IPS-15b (cell line): ENCODE results near the gene FAM156A.
"Not testable (repeated sequence)": the region's sequence is repeated elsewhere in the genome, so short reads cannot be mapped to it uniquely, and the experiment has no call there.

Experiments used
- H3K27me3 ChIP-seq: one replicate; pipeline ENCODE4 v1.6.1; 2013; ENCODE audit warnings: low read length; ENCODE audit not compliant: control insufficient read depth, insufficient read depth
- H3K36me3 ChIP-seq: one replicate; pipeline ENCODE4 v1.6.1; 2013; ENCODE audit warnings: low read length; ENCODE audit not compliant: control insufficient read depth, insufficient read depth
- H3K4me1 ChIP-seq: one replicate; pipeline ENCODE4 v1.6.1; 2013; ENCODE audit warnings: mild to moderate bottlenecking, low read length; ENCODE audit not compliant: control insufficient read depth, insufficient read depth
- H3K4me3 ChIP-seq: one replicate; pipeline ENCODE4 v1.5.1; 2013; ENCODE audit warnings: low read depth, low read length
- H3K9ac ChIP-seq: one replicate; pipeline ENCODE4 v1.6.1; 2013; ENCODE audit warnings: low read depth, mild to moderate bottlenecking, low read length
- H3K9me3 ChIP-seq: one replicate; pipeline ENCODE4 v1.6.1; 2013; ENCODE audit warnings: mild to moderate bottlenecking, low read length; ENCODE audit not compliant: control insufficient read depth, insufficient read depth

Gene FAM156A

DNA sequence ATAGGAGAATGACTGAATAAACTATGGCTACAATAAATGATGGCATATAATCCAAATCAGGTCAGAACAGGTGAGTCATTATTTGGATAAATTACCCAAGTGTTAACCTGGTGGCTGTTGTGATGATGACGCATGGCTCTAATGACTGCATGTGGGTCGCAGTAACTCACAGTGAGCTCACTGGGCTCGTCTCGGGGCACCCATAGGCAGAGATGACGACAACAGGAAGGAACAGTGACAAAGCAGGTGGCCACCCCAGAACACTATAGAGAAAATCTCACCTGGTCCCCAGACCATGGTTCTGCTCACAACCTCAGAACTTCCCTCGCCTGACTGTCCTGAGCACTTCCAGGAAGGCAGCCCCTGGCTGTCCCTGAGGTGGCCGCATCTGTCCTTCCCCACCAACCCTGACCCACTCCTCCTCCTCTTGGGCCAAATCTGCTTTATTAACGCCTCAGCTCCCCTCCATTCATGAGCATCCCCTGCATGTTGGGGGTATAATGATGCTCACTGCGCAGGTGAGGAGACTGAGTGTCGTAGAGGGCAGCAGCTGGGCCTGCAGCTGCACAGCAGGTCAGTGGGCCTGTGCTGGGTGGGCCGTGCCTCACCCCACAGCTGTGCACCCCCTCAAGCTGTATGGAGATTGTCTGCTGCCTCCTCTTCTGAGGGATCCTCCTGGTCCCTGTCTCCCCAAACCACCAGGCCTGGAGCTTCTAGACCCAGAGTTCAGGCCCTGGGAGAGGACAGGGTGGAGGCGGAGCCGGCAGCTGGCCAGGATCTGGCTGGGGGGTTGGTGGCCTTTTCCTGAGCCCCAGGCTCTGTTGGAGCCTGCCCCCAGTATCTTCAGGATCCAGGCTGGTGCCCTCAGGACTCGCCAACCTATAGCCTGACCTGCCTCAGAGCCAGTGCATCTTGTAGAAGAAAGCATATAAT is 30.9 kb upstream of the FAM156A start:
- Histone ChIP-seq H3K4me1 (no peaks in the 10 kb centered on the region), H3K9me3 (no peaks in the 10 kb centered on the region), H3K36me3 (no peaks in the 10 kb centered on the region), H3K9ac (no peak overlapping the region), H3K27me3 (no peaks in the 10 kb centered on the region), H3K4me3 (no peak overlapping the region)

DNA sequence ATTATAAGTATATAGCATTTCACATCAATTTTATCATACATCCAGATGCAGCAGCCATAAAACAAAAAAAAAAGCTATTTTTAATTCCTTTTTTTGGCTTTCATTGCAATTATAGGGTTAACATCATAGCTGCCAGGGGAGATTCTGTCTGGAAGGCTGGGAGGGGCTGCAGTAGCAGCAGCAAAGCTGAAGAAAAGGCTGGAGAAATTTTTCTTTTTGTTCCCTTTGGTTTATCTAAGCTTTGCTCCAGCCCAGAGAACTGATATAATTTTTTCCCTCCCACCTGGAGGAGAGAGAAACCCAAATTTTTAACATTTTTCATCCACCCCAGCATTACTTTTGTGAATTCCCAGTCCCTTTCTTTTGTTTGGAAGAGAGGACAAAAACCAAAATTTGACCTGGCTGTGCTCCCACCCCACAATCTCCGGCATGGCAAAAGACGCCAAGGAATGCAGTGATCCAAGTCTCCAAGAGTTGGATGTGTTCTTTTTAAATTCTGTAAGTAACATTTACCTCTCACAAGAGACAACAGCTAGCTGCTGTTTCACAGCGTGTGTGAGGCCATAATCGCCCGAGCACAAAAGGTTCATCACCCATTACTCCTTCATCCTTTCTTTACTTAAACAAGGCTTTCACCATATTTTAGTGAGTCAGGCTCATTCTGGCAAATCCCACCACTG is 25.1 kb upstream of the FAM156A start:
- Histone ChIP-seq H3K9me3 (no peaks in the 10 kb centered on the region), H3K36me3 (no peaks in the 10 kb centered on the region), H3K9ac (no peak overlapping the region), H3K27me3 (no peaks in the 10 kb centered on the region), H3K4me1 (no peaks in the 10 kb centered on the region), H3K4me3 (no peak overlapping the region)

DNA sequence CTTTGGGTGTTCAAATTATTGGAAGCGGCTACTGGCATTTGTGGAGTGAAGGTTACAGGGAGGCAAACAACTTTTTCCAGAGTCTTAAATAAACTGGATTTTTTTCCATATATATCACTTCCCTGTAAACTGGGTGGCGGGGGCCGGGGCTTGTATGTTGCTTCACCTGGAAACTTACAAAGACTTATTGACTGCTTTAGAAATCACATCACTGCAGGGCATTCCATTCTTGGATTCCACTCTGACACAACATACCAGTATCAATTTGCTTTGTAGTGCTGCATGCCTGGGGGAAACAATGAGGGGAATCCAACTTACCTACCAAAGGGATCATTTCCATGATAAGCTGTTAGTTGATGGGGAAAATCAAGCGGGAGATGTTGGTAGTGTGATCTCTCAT is 21.7 kb upstream of the FAM156A start:
- H3K27me3 ChIP-seq, result no peaks in the 10 kb centered on the region
- no peak overlapping the region for H3K4me3 ChIP-seq
- no peaks in the 10 kb centered on the region for H3K36me3 ChIP-seq
- no peak overlapping the region for H3K9ac ChIP-seq
- no peaks in the 10 kb centered on the region for H3K9me3 ChIP-seq
- no peaks in the 10 kb centered on the region for H3K4me1 ChIP-seq

DNA sequence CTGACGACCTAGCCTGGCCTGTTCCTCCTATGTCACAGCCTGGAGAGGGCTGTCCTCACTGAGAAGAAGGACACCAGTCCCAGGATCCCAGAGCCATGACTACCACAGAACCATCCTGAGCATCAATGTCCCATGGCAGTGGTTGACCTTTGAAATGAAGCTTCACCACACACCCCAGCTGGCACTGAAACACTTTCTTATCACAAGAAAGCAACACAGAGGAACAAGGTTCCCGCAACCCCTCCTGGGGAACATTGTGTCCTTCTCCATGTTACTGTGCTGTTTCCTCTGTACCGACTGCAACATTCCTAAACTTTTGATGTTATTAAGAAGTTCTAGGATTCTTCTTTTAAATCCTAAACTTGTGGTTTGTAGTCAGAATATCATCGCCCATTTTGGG is 21.2 kb upstream of the FAM156A start:
- Histone ChIP-seq H3K9me3 (no peaks in the 10 kb centered on the region), H3K9ac (no peak overlapping the region), H3K27me3 (no peaks in the 10 kb centered on the region), H3K36me3 (no peaks in the 10 kb centered on the region), H3K4me1 (no peaks in the 10 kb centered on the region), H3K4me3 (no peak overlapping the region)

DNA sequence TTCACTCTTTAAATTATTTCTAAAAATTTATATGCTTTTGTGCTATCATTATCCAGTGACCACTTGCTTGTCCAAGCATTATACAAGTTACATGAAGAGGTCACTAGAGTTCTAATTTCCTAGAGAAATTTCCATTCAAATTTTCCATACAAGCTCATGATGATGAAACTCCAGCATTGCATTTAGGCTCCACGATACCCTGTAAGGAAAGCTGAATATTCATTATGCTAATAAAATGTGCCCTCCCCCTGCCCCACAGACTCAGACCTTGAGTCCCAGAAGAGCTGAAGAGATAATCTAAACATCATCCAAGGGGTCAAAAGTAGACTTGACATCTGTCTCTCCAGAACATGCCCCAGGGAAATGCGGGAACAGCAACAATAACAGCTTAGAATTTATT is 19.6 kb upstream of the FAM156A start:
- no peak overlapping the region for H3K4me3 ChIP-seq
- H3K4me1 ChIP-seq, result no peaks in the 10 kb centered on the region
- H3K9me3 ChIP-seq, result no peaks in the 10 kb centered on the region
- no peaks in the 10 kb centered on the region for H3K36me3 ChIP-seq
- H3K9ac ChIP-seq, result no peak overlapping the region
- no peaks in the 10 kb centered on the region for H3K27me3 ChIP-seq

DNA sequence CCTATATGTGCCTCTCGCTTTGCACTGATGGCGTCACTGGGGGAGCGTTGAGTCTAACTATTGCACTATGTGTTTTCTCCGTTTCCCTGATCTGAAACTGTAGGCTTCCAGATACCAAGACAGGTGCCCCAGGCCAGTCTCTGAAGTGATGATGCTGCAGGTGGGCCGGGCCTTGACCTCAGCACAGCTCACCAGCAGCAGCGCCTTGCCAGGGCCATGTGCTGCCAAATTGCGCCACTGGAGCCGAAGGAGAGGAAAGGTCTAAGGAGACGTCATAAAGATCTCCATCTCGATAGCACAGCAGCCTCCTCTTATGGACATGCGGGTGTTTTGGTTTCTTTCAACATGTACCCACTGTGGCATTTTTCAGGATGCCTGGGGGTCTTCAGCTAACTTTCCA is 17.3 kb upstream of the FAM156A start:
- not testable (repeated sequence) for H3K27me3 ChIP-seq, H3K36me3 ChIP-seq, H3K4me1 ChIP-seq, H3K9ac ChIP-seq, H3K9me3 ChIP-seq, H3K4me3 ChIP-seq

DNA sequence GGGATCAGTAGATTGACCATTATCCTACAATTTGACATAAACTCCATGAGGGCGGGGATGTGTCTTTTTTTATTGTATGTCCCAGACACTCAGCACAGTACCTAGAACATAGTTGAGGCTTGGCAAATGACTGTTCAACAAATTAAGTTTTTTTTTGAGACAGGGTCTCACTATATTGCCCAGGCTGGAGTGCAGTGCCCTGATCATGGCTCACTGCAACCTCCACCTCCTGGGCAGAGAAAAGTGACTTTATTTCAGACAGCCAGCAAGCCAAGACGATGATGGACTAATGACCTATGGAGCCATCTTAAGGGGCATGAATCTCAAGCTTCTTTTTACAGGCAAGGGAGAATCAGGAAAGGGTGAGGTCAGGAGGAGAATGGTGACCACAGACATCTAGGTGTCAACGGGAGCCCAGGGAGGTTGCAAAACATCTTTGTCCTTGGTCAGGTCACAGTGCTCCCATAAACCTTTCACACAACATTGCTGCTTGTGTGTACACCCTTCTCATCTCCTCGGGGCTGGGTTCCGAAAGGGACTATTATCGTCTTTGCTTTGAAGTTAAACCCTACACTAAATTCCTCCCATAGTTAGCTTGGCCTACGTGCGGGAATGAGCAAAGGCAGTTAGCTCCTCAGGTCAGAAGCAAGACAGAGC is 16.1 kb upstream of the FAM156A start:
- not testable (repeated sequence) for H3K27me3 ChIP-seq, H3K9me3 ChIP-seq, H3K4me1 ChIP-seq, H3K4me3 ChIP-seq, H3K9ac ChIP-seq, H3K36me3 ChIP-seq

DNA sequence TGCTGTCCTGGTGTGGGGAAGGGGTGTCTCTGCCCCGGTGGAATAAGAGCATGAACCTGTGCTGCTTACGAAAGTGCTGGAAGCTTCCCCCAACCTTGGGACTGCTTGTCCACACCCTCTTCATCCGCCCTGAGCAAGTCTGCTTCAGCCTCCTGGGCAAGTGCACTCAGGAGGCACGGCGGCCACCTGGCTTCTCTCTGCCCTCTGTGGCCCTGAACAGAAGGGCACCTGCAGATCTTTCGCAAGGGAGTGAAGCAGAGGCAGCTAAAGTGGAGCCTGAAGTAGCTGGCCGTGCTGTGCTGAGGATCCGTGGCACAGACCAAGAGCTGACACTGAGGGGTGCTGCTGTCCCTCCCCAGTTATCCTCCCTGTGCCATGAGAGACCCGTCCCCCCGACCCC is 9.6 kb upstream of the FAM156A start:
- not testable (repeated sequence) for H3K36me3 ChIP-seq, H3K4me1 ChIP-seq, H3K4me3 ChIP-seq, H3K9ac ChIP-seq, H3K9me3 ChIP-seq, H3K27me3 ChIP-seq

DNA sequence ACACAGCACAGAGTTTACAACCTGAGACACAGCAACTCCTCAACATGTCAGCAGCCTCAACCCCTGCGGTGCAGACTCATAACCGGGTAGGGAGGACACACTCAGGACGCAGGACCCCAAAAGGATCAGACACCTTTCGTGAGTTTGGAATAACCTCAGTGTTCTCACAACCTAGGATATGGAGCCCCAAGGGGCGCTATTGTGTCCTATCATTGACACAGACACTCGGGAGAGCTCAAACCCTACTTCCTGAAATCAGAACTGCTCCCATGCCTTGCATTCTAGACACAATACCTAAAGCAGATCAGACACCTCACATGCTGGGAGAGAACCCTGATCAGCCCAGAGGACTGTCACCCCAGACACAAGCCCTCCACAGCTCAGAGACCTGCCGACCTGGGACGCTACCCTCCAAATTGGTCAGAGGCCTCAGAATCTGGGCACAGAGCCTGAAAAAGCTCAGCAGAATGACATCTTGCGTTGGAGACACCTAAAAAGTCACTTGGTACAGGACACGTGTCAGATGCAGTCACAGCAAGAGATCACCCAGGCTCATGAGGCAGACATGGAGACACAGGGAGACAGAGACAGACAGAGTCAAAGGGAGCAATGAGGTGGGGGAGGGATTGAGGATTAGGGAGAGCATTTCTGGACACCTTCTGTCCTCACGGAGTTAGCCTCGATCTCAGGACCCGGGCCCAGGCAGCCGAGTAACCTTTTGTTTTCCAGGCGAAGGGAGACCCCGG is 8.8 kb upstream of the FAM156A start:
- H3K4me3 ChIP-seq, H3K27me3 ChIP-seq, H3K4me1 ChIP-seq, H3K9ac ChIP-seq, H3K9me3 ChIP-seq, H3K36me3 ChIP-seq: not testable (repeated sequence)

DNA sequence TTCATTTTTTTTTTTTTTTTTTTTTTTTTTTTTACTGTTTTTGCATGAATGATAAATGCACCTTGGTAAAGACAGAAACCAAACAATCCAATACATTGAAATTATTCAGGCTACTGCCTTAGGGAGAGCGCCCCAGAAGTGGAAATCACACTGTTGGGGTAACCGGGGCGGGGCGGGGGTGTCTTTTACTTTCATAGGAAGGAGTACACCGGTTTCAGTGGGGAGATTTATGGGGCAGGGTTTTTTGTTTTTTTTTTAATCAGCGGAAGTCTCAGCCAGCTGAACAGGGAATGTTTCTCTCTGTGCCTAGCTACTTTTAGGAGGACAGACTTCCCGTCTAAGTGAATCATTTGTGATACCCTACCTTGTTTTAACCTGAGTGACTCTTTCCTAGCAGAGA is 643 bp upstream of the FAM156A start:
- H3K27me3 ChIP-seq, H3K9ac ChIP-seq, H3K36me3 ChIP-seq, H3K4me1 ChIP-seq, H3K9me3 ChIP-seq, H3K4me3 ChIP-seq: not testable (repeated sequence)

DNA sequence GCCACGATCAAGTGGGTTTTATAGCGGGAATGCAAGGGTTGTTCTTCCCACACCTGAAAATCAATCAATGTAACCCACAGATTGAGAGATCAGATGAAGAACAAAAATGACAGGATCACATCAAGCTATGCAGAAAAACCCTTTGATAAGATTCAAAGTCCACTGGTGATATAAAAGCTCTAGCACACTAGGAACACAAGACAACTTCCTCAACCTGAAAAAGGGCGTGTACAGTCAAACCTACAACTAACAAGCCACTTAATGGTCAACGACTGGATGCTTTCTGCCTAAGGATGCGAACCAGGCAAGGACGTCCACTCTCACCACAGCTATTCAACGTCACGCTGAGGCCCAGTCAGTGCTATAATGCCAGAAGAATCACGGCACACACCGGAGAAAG is 8.4 kb downstream of the FAM156A start:
- not testable (repeated sequence) for H3K27me3 ChIP-seq, H3K9ac ChIP-seq, H3K4me1 ChIP-seq, H3K4me3 ChIP-seq, H3K9me3 ChIP-seq, H3K36me3 ChIP-seq
